A204.1 (cell line): ENCODE results near the gene PPP4R1.
"Not testable (repeated sequence)": the region's sequence is repeated elsewhere in the genome, so short reads cannot be mapped to it uniquely, and the experiment has no call there.

Experiments used
- FAIRE-seq: peaks from 2 replicates; lab custom pipeline; 2012; peaks lifted over from hg19 to GRCh38; lab: Jason Lieb, UNC

Gene PPP4R1

DNA sequence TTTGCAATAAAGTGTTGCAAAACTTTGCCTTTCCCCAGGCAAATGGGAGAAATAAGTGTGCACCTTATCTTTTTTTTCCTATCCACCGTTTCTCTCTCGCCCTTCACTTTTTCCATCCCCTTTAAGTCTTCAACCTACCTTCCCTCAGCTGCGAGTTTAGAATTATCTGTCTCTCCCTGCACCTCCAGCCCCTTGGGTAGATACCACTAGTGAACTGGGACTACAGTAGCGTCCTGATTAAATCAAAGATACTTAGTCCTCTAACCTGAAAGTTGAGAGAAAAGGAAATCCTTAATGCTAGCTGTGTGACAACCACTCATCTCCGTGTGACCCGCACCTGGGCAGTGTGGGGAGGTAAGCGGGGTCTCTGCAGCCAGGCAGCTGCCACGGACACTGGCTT lies 16.1 kb upstream of the PPP4R1 start:
- no peak for FAIRE-seq

DNA sequence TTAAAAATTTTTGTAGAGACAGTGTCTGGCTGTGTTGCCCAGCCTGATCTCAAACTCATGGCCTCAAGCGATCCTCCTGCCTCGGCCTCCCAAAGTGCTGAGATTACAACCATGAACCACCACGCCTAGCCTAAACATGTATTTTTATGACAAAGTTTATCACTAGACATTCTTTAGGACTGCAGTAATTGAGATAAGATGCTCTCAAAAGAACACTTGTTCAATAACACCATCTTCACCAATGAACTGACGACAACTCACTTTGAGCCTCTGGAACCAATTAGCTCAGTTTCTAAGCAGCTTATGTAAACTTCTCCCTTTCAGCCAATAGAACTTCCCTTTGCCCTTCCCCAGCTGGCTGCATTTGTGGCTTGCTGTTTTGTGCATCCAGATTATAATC lies 15.3 kb upstream of the PPP4R1 start:
- FAIRE-seq: no peak

DNA sequence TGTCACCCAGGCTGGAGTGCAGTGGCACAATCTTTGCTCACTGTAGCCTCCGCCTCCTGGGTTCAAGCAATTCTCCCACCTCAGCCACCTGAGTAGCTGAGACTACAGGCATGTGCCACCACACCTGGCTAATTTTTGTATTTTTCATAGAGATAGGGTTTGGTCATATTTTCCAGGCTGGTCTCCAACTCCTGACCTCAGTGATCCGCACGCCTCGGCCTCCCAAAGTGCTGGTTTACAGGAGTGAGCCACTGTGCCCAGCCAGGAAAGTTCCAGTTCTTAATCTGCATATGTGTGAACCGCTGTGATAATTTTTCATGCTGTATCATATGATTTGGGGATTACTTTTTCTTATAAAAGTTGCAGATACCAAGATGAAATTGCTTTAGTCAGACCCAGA lies 14.6 kb upstream of the PPP4R1 start:
- FAIRE-seq: no peak

DNA sequence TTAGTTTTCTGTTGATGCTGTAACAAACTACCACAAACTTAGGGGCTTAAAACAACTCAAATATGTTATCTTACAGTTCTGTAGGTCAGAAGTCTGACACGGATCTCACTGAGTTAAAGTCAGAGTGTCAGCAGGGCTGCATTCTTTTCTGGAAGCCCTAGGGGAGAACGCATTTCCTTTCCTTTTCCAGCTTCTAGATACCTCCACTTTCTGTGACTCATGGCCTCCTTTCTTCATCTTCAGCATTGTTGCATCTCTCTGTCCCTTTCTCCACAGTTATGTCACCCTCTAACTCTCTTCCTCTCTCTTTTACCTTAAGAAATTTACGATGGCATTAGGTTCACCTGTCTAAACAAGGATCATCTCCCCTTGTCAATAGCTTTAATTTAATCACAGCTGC lies 13.3 kb upstream of the PPP4R1 start:
- FAIRE-seq: no peak

DNA sequence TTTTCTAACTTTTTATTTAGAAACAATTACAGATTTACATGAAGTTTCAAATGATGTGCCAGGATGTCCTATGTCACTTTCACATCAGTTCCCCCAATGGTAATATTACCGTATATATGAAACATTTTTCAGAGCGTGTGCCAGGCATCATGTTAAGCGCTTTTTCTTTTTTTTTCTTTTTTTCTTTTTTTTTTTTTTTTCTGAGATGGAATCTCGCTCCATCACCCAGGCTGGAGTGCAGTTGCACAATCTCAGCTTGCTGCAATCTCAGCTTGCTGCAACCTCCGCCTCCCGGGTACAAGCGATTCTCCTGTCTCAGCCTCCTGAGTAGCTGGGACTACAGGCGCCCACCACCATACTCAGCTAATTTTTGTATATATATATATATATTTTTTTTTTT lies 5.6 kb upstream of the PPP4R1 start:
- FAIRE-seq: no peak

DNA sequence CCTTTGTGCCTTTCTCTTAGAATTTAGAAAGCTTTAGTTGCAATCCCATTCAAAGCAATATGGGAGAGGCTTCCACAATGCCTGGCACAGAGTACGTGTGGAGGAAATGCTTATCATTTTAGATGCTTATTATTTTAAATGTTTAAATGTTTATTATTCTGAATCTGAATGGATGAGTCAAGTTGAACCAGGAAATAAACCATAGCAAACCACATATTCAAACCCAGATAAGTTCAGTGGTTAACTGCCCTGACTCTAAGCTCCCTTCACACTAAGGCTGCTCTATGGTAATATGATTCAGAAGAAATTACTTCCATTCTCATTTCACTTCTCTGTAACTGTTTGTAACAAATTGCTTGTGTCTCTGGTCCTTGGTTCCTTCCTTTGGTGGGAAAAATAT lies 5.2 kb upstream of the PPP4R1 start:
- FAIRE-seq: no peak

DNA sequence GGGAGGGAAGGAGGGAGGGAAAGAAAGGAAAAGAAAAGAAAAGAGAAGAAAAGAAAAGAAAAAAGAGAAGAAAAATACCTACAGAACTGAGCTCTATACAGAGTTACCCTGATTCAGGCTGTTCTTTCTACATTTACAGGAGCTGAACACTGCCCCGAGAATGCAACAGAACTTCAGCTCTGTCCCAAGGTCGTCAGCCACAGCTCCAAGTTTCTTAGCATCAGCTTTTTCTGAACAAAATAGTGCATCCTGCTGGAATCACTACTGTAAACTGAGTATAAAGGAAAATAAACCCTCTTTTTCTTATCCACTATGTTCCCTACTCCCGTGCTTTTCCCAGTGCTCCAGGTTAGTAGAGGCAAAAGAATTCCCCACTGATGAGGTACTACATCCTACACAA lies 4.7 kb upstream of the PPP4R1 start:
- no peak for FAIRE-seq

DNA sequence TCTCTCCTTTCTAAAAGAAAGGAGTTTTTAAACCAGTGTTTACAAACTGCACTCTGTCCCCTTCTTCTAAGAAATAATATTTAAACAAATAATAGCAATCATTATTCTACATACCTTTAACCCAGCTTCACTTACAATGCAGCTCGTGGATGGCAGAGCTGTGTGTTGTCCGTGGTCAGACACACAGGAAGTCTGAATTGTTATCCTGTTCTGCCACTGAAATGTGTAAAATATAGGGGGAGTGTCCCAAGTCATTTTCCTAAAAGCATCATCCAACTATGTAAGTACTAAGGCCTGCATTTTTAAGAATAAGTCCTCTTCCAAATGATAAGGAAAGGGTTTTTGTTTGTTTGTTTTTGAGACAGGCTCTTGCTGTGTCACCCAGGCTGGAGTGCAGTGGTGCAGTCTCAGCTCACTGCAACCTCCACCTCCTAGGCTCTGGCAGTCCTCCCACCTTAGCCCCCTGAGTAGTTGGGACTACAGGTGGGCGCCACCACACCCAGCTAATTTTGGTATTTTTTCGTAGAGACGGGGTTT lies 2.7 kb upstream of the PPP4R1 start:
- no peak for FAIRE-seq

DNA sequence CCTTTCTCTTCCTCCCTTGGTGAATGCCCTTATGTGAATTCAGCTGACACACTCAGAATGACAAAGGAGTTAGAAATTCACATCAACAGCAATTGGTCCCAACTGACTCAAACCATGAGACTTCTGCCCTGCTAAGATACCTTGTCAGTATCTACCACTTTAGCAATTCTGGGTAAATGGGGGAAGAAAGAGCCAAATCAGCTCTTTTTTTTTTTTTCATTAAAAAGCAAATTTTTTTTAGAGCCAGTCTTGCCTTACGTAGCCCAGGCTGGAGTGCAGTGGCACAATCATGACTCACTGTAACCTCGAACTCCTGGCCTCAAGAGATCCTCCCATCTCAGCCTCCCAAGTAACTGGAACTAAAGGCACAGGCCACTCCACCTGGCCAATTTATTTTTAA lies 1.7 kb upstream of the PPP4R1 start:
- FAIRE-seq: no peak

DNA sequence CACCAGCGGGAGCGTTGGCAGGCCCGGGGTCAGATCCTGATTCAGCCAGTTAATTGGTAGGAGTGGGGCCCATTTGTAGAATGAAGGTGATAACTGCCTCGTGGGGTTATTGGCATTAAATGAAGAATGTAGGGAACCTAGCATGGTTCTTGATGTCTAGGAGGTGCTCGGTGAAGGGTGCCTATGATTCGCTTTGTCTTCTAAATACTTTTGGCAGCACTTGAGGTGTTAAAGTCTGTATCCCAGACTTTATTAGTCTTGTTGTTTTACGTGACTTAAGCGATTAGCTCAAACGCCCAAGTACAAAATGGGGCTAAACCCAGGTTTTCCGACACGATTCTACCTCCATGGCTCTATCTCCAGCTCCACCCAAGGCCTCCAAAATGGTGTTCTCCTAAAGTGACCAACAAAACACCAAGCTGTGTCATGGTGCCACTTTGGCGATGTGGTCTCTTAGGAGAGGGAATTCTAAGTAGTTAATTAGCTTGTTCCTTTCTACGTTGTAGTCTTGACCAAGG lies 980 bp upstream of the PPP4R1 start:
- no peak for FAIRE-seq

DNA sequence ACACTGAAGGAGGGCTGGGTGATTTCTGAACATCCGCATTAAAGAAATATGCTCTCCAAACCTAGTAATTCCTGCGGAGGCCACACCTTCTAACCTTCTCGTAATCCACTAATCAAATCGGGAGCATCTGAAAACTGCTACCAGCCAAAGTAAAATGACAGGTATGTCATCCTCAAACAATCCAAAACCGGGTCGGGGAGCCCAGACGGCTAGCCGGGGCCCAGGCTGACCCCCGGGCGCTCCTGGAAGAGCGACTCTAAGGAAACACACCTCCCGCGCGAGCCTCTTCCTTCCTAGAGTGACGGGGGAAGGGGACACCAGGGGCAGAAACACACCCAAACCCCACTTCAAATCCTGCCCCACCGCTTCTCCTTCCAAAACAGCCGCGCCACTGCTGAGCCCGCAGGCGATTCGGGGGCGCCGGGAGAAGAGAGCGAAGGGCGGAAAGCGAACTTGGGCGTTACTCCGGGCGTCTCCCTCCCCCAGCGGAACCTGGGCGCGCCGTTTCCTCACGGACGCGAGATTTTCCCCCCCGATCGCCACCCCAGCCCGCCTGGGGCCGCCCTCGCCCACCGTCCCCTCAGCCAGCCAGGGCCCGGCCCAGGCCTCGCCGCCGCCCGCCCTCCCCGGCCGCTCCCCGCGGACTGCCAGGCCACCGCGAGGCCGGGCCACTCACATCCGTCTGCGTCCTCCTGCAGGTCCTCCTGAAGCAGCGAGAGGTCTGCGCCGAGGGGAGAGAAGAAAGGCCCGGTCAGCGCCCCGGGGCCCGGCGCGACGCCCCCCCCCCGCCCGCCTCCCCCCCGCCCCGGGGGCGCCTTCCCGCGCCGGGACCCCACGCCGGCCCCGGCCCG lies 584 bp downstream of the PPP4R1 start:
- FAIRE-seq: no peak

DNA sequence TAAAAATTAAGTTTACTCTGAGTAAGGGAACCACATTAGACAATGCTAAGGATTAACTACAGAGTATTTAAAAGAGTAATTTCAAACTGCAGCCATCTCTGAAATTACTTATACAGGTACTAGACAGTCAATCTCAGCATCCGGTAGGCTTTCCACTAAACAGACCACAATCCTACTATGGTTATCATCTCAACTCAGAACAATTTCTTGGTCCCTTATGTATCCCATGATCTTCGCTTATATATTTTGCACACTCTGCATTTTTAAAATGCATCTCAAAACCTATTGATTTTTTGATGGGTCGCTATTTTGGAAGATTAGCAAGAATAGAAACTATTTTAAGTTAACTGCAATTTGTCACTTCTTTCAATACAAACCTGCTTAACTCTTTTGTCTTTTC lies 1.4 kb downstream of the PPP4R1 start:
- FAIRE-seq: no peak

DNA sequence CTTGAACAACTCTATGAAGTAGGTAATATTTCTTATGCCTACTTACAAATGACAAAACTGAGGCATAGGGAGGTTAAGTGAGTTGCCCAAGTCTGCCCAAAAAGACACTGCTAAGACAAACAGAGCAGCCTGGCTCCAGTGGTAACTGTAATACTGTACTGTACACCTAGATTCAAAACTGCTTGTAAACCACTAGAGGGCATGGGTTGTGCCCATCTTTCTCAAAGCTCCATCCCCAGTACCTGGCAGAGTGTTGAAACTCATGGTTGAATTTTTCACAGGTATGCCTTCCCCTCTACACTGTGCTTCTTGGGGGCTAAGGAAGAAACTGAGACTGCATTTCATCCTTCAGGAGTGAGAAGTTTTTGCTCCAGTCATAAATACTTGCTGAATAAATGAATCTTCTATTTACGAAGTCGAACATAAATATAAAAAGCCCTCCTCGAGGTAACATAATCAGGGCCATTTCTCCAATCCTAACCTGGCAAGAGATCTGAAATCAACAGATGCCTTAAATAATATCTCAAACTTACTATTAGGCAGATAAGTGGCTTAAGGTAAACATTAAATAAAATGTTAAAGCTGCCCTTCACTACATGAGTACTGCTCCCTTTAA lies 2.0 kb downstream of the PPP4R1 start:
- no peak for FAIRE-seq

DNA sequence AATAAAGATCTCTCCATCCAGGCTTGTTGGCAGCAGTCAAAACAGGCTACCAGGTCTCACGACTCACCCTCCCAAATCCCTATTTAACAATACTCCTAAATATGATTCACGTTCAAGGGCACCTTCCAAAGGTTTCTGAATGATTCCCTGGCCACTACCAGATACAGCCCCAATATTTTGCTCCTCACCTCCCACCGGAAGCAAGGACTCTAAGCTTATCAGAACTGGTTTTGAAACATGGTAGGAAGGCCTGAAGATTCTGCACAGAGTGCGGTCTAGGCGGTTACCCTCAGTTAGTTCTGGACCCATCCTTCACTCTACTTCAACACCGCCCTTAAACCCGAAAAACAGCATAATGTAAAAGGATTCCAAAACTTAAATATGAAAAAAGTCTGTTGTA lies 5.2 kb downstream of the PPP4R1 start:
- FAIRE-seq: no peak

DNA sequence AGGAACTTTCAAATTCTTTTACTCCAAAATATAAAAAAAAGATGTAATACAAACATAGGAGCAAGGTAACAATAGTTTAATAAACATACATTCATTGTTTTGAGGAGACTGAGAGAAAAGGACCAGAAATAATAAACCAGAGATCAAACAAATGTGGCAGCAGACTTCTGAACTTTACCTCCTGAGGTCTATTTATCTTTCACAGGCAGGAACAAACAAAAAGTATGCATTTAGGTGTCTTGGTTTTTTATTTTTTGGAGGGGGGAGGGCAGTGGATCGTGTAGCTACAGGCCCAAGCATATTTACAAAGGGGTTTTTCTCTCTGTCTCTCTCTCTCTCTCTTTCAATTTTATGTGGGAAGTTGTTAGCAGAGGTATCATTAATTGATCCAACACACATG lies 5.6 kb downstream of the PPP4R1 start:
- FAIRE-seq: no peak

DNA sequence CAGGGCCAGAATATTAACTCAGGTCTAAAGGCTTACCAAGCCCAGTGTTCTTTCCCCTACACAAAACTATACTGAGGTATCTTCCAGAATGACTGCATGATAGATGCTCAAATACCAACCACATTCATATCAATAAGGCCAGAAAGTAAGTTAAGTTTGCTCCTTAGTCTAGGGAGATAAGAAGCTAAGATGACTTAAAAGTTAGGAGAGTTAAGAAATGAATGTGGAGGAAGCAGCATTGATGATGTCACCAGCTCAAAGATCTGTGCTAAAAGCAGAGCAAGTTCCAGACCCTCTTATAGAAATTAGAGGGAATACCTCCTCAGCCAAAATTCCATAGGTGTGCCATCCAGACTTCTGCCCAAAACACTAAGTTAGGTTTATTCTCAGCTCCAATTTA lies 6.1 kb downstream of the PPP4R1 start:
- no peak for FAIRE-seq

DNA sequence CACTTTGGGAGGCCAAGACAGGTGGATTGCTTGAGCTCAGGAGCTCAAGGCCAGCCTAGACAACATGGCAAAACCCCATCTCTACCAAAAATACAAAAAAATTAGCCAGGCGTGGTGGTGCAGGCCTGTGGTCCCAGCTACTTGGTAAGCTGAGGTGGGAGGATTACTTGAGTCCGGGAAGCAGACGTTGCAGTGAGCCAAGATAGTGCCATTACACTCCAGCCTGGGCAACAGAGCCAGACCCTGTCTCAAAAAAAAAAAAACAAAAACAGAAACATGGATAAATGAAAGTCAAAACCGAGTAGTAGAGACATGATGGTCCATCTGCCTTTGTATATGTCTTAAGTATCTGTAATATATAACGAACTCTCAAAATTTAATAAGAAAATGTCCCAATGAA lies 7.2 kb downstream of the PPP4R1 start:
- not testable (repeated sequence) for FAIRE-seq

DNA sequence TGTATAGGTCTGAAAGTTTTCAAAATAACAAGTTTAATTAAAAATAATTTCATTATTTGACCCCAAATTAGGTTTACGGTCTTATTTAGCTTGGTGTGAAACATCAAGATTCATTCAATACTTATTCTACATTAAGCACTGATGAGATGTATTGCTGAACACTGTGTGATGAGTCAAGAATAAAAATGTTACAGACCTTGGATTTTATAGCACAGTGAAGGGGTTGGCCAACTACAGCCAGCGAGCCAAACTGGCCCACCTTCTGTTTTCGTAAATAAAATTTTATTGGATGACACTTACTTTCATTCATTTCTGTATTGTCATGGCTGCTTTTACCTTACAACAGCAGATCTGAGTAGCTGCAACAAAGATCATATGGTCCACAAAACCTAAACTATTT lies 8.3 kb downstream of the PPP4R1 start:
- no peak for FAIRE-seq

DNA sequence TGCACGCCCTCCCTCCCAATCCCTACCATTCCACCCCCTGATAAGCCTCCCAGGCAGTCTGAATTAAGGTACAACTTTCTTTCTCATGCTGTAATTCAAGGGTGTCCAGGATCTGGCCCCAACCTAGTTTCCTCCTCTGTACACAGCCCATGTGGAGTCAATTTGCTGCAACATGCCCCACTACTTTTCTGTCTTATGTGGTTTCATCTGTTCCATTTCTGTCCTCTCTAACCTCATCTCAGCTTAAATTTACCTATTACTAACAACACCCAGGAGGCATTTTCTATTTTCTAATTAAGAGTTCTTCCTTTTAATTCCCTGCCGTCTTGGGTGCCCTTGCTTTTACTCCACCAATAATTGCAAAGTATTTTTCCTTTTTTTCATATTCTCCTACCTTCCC lies 10.0 kb downstream of the PPP4R1 start:
- FAIRE-seq: no peak

DNA sequence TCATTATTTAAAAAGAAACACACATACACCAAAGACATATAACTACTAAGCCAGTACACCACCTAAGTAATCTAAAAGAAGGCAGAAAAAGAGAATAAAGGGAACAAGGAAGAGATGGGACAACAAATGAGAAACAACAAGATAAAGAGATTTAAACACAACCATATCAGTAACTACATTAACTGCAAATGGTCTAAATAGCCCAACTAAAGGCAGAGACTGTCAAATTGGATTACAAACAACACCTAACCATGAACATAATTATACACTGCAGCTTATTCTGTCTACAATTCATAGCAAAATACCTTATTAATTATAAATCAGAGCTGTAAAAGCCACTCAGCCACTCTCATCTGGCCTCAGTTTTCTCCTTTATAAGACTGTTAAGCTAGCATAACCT lies 15.0 kb downstream of the PPP4R1 start:
- FAIRE-seq: no peak

DNA sequence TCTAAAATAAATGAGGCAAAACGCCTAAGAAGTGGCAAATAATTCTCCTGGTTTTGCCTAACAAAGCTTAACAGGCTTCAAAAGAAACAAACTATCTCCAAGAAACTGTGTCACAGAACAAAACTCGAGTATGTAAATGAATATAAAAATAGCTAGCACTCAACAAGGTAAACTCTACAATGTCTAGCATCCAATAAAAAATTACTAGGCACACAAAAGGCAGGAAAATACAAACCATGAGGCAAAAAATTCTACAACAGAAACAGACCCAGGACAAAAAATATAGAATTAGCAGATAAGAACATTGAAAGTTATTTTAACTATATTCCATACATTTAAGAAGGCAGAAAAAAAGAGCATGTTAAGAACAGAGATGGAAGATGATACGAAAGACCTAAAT lies 16.8 kb downstream of the PPP4R1 start:
- FAIRE-seq: no peak

DNA sequence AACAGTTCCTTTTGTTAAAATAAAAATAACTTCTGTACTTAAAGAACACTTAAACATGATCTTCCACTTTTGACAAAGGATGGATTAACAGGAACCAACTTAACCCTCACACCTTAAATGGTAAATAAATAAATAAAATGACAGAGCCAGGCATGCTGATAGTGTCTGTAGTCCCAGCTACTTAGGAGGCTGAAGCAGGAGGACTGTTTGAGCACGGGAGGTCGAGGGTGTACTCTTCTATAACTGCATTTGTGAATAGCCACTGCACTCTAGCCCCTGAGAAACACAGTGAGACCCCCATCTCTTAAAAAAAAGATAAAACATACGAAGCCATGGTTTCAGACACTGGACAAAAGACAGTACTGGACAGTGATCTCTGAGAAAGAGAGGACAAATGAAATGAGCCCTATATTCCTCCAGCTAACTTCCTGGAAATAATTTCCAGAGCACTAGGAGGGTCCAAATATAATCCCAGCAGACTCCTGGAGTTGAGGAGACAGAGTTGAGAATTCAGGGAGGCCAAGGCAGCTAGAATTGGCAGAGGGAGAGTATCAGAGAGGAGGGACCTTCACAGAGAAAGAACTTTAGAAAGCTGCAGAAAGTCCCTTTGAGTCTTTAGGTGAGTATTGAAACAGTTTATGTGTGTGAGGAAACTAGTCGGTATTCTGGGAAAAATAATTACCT lies 17.4 kb downstream of the PPP4R1 start:
- no peak for FAIRE-seq

DNA sequence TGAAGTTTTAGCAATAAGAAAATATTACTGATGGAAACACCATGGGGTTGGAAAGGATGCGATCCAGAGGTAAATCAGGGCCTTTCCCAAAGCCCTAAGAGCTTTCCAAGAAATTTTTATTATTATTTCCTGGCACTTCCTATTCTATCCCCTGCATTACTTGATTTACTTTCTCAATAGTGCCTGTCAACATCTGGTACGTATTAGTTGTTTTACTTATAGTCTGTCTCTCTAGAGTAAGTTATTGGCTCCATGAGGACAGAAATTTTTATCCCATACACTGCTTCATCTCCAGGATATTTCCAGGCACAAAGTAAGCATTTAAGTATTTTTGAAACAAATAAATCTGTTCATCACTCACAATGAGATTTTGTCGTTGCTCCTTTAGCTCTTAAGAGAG lies 18.1 kb downstream of the PPP4R1 start:
- no peak for FAIRE-seq
